Transverse colon (tissue), 3 donors: ENCODE data around the gene WNT11.

ENCODE experiments used
- EP300 ChIP-seq: sonication (generic); formaldehyde crosslinking; IDR thresholded peaks from one replicate; pipeline ENCODE4 v1.6.1; 2017; ENCODE audit warnings: antibody characterized with exemption, low read depth
- POLR2A ChIP-seq: fragments of 450-650 bp; IDR thresholded peaks from one replicate; pipeline ENCODE4 v1.6.1; 2016; ENCODE audit warnings: antibody characterized with exemption, mild to moderate bottlenecking, moderate library complexity
- TF ChIP-seq, protein P1 (sequence below), 5 experiments: fragments of 200-600 bp in 3 of 5; fragments of 450-650 bp in 2 of 5; sonication (generic) in 3 of 5; IDR thresholded peaks; 1 replicate in 2 of 5; 2 replicates in 3 of 5; pipeline ENCODE4 v1.5.1; 2016 to 2017; ENCODE audit warnings: antibody characterized with exemption in 5 of 5, inconsistent platforms in 3 of 5, mild to moderate bottlenecking in 2 of 5, moderate library complexity in 1 of 5

DNA sequence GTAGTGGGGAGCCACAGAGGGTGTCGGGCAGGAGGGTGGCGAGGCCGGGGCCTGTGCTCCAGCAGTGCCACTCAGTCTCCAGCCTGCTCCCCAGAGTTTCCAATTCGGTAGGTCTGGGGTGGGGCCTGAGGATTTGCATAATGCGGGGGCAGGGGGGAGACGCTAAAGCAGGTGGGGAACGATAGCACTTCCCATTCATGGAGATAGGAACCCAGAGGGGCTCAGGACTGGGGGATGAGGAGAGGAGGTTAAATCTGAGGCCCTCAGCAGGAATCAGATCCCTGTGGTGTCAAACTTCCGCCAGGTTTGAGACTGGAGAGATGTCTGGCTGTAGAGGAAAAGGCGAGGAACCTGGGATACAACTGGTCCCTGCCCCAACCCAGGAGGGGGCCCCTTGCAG is 29.8 kb downstream of the WNT11 start:
- TF ChIP-seq, protein P1, sequence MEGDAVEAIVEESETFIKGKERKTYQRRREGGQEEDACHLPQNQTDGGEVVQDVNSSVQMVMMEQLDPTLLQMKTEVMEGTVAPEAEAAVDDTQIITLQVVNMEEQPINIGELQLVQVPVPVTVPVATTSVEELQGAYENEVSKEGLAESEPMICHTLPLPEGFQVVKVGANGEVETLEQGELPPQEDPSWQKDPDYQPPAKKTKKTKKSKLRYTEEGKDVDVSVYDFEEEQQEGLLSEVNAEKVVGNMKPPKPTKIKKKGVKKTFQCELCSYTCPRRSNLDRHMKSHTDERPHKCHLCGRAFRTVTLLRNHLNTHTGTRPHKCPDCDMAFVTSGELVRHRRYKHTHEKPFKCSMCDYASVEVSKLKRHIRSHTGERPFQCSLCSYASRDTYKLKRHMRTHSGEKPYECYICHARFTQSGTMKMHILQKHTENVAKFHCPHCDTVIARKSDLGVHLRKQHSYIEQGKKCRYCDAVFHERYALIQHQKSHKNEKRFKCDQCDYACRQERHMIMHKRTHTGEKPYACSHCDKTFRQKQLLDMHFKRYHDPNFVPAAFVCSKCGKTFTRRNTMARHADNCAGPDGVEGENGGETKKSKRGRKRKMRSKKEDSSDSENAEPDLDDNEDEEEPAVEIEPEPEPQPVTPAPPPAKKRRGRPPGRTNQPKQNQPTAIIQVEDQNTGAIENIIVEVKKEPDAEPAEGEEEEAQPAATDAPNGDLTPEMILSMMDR (IDR thresholded peaks at IDR 0.05), result no peak
- TF ChIP-seq POLR2A (no peak), EP300 (no peak)
